Loucy (cell line): ENCODE results near the gene ANKRD13A.

Experiments
- H2AFZ ChIP-seq: fragments of 200-600 bp; sonication (generic); 2 replicates; pipeline ENCODE4 v1.6.0; 2016; ENCODE audit warnings: antibody characterized with exemption, mild to moderate bottlenecking, low read length, moderate library complexity
- H3F3A ChIP-seq: fragments of 200-600 bp; 2 replicates; pipeline ENCODE4 v1.6.0; 2016; ENCODE audit warnings: antibody characterized with exemption, low read depth, mild to moderate bottlenecking
- H3K27me3 ChIP-seq: fragments of 200-600 bp; sonication (generic); 2 replicates; pipeline ENCODE4 v1.6.1; 2014; ENCODE audit warnings: low read length, mild to moderate bottlenecking; ENCODE audit not compliant: insufficient read depth, poor library complexity, severe bottlenecking
- H3K36me3 ChIP-seq: fragments of 200-600 bp; sonication (generic); 2 replicates; pipeline ENCODE4 v1.6.1; 2016; ENCODE audit warnings: low read length; ENCODE audit not compliant: insufficient read depth
- H3K4me1 ChIP-seq: fragments of 200-600 bp; sonication (generic); 2 replicates; pipeline ENCODE4 v1.5.1; 2014; ENCODE audit warnings: low read length, mild to moderate bottlenecking; ENCODE audit not compliant: insufficient read depth, poor library complexity, severe bottlenecking
- H3K4me2 ChIP-seq: fragments of 200-600 bp; sonication (generic); 2 replicates; pipeline ENCODE4 v1.6.0; 2014; ENCODE audit warnings: antibody characterized with exemption, low read length, low read depth, mild to moderate bottlenecking; ENCODE audit not compliant: poor library complexity, severe bottlenecking
- H3K4me3 ChIP-seq: fragments of 200-600 bp; sonication (generic); 2 replicates; pipeline ENCODE4 v1.5.1; 2014; ENCODE audit warnings: low read length, mild to moderate bottlenecking, mixed read lengths; ENCODE audit not compliant: poor library complexity, severe bottlenecking
- H3K79me2 ChIP-seq: fragments of 200-600 bp; sonication (generic); 2 replicates; pipeline ENCODE4 v1.6.1; 2014; ENCODE audit warnings: low read length; ENCODE audit not compliant: insufficient read depth
- H3K9ac ChIP-seq: fragments of 200-600 bp; sonication (generic); 2 replicates; pipeline ENCODE4 v1.6.0; 2014; ENCODE audit warnings: mild to moderate bottlenecking, low read depth, low read length, moderate library complexity; ENCODE audit not compliant: poor library complexity, severe bottlenecking
- H3K9me2 ChIP-seq: fragments of 200-600 bp; sonication (generic); replicated peaks from 2 replicates; pipeline ENCODE4 v1.6.1; 2016; ENCODE audit warnings: low read depth, low read length, mixed read lengths
- H3K9me3 ChIP-seq: fragments of 200-600 bp; sonication (generic); 2 replicates; pipeline ENCODE4 v1.6.1; 2014; ENCODE audit warnings: mild to moderate bottlenecking, antibody characterized with exemption, low read length, low read depth; ENCODE audit not compliant: insufficient read depth
- H4K20me1 ChIP-seq: fragments of 200-600 bp; sonication (generic); 2 replicates; pipeline ENCODE4 v1.6.0; 2014; ENCODE audit warnings: antibody characterized with exemption, low read length, mild to moderate bottlenecking; ENCODE audit not compliant: insufficient read depth, poor library complexity, severe bottlenecking
- EZH2phosphoT487 ChIP-seq: fragments of 200-600 bp; IDR thresholded peaks from 2 replicates; pipeline ENCODE4 v1.6.1; 2018; ENCODE audit warnings: antibody characterized with exemption, mild to moderate bottlenecking, moderate library complexity, borderline replicate concordance
- TF ChIP-seq, protein P1 (sequence below): fragments of 200-600 bp; sonication (generic); conservative IDR thresholded peaks from 2 replicates; pipeline ENCODE4 v1.5.1; 2014; ENCODE audit warnings: mild to moderate bottlenecking, antibody characterized with exemption, low read length

The ANKRD13A gene

DNA sequence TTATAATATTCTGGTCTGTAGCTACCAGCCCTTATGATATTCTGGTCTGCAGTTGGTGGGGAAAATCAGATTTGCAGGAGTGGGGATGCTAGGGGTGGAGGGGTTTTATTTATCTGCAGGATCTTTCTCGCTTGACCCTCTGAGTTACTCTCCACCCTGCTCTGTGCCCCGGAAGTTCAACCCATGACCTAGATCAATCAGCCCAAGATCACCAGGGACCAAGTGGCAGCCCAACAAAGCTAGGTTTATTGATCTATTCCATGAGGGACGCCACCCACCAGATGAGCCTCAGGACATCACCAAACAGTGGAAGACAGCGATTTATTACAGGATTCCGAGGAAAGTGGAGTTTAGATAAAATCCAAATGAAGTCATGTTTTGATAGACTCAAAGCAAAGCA, 74.9 kb downstream of the ANKRD13A start:
- Histone ChIP-seq H4K20me1 (no peaks in the 10 kb centered on the region), H3F3A (no peaks in the 10 kb centered on the region), H3K4me2 (peak overlapping the region; percentile 60), H3K9me3 (no peaks in the 10 kb centered on the region), H3K9me2 (no peaks in the 10 kb centered on the region), H3K4me1 (peaks cover 11% of the 10 kb centered on the region), H3K36me3 (no peaks in the 10 kb centered on the region), H3K9ac (peak overlapping the region; percentile 56), H3K27me3 (no peaks in the 10 kb centered on the region), H2AFZ (no peak overlapping the region), H3K4me3 (no peak overlapping the region), H3K79me2 (no peaks in the 10 kb centered on the region)
- TF ChIP-seq, protein P1, sequence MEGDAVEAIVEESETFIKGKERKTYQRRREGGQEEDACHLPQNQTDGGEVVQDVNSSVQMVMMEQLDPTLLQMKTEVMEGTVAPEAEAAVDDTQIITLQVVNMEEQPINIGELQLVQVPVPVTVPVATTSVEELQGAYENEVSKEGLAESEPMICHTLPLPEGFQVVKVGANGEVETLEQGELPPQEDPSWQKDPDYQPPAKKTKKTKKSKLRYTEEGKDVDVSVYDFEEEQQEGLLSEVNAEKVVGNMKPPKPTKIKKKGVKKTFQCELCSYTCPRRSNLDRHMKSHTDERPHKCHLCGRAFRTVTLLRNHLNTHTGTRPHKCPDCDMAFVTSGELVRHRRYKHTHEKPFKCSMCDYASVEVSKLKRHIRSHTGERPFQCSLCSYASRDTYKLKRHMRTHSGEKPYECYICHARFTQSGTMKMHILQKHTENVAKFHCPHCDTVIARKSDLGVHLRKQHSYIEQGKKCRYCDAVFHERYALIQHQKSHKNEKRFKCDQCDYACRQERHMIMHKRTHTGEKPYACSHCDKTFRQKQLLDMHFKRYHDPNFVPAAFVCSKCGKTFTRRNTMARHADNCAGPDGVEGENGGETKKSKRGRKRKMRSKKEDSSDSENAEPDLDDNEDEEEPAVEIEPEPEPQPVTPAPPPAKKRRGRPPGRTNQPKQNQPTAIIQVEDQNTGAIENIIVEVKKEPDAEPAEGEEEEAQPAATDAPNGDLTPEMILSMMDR = no peak
- no peak for TF ChIP-seq EZH2phosphoT487

DNA sequence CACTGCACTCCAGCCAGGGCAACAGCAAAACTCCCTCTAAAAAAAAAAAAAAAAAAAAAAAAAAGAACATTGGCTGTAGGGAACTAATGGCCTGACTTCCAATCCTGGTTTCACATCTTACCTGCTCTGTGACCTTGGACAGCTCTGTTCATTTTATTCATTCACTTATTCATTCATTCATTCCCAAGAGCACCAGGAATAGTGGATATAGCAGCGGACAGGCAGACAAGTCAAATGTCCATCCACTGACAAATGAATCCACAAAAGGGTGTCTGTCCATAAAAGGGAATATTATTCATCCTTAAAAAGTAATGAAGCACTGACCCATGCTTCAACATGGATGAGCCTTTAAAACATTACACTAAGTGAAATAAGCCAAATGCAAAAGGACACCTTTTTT, 76.7 kb downstream of the ANKRD13A start:
- Histone ChIP-seq H4K20me1 (no peaks in the 10 kb centered on the region), H3K4me2 (no peak overlapping the region), H3F3A (no peaks in the 10 kb centered on the region), H3K36me3 (no peaks in the 10 kb centered on the region), H3K4me3 (no peak overlapping the region), H3K4me1 (peaks cover 23% of the 10 kb centered on the region), H3K9me2 (no peaks in the 10 kb centered on the region), H3K9ac (no peak overlapping the region), H3K9me3 (no peaks in the 10 kb centered on the region), H3K27me3 (no peaks in the 10 kb centered on the region), H3K79me2 (no peaks in the 10 kb centered on the region), H2AFZ (no peak overlapping the region)
- TF ChIP-seq, protein P1 = no peak
- TF ChIP-seq EZH2phosphoT487 = no peak

DNA sequence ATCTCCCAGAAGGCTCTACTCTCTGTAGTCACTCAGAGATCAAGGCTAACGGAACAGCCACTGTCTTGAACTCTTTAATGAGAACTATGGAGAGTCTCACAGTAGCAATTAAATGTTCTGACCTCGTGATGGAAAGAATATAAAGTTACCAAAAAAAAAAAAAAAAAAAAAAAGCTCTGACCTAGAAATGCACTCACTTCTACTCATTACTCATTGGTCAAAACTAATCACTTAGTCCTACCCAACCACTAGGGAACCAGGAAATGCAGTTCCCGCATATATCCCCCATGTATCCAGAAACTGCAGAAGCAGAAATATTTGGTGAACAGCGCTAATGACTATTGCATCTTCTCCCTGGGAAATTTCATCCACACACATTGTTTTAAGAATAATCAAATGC, 78.6 kb downstream of the ANKRD13A start:
- no peaks in the 10 kb centered on the region for H3K27me3 ChIP-seq
- no peak overlapping the region for H3K4me2 ChIP-seq
- H3K9me2 ChIP-seq = no peaks in the 10 kb centered on the region
- no peaks in the 10 kb centered on the region for H4K20me1 ChIP-seq
- no peak for TF ChIP-seq EZH2phosphoT487
- TF ChIP-seq, protein P1 = no peak
- no peaks in the 10 kb centered on the region for H3K9me3 ChIP-seq
- H3K36me3 ChIP-seq = no peaks in the 10 kb centered on the region
- H3K4me3 ChIP-seq = no peak overlapping the region
- no peak overlapping the region for H2AFZ ChIP-seq
- H3F3A ChIP-seq = no peaks in the 10 kb centered on the region
- peaks cover 23% of the 10 kb centered on the region for H3K4me1 ChIP-seq
- no peaks in the 10 kb centered on the region for H3K79me2 ChIP-seq
- no peak overlapping the region for H3K9ac ChIP-seq
